ENCODE measurements around the gene RASSF4. TPM values are rescaled to one million over a fixed set of nuclear protein-coding genes. Genes with fewer than 3 reads are reported as not detected.

RASSF4 gene
- total RNA-seq, 1 experiment from 2014 or later = not detected

DNA sequence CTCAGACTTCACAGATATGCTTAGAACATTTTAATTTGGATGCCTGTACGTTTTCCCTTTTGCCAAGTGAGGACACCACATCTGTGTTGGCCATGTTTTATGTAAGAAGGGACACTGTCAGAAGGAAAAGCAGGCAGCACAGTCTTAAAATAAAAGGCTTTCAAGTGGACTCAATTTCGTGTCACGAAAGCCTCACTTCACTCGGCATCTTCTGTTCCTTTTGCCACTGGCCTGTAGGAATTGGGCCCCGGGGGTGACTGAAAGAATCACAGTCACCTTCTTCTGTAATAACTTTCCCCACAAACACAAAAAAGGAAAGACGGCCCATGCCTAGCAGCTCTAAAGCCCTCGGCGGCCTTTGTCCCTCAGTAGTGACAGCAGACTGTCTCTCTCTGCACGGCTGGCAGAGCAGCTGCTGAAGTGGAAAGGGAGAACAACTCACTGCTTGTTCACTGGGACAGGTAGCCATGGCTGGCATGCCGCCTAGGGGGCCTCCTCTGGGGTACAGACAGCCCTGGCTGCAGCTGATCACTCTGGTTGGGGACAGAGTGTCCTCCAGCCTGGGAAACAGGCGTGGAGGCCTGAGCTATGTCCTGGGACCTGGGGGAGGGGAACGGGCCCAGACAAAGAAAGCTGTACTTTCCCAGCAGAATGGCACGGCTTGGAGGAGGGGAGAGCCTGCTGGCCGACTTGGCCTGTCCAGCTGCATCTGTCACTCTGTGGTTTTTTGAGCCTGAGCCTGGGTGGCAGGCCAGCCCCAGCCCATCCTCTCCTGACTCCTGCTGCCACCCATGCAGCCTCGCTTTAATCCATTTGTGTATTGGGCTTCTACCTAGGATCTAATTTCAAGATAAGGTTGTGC, 4.4 kb downstream of the RASSF4 start:
- no TSS peak for BruUV-seq (replicated peaks)
- no peak for DNase-seq (ENCODE audit: unreplicated experiment)
- no peaks in the 10 kb centered on the region for H3K36me3 Mint-ChIP-seq (ENCODE audit: insufficient read depth, unreplicated experiment)

DNA sequence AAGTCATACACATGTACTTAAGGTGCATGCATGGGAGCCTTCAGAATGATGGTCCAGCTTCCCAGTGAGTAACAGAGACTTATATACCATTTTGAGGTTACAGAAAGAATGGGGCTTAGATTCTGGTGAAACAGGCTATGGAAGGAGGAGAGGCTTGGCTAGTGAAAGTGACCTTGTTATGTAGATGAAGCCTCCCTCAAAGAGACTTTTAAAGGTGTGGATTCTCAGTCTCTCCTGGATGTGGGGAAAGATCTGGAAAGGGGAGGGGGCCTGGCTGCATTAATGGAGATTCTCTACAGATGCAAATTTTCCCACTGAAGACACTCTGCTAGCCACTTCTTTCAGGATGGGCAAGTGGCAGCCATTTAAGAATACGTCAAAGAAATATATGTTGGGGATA, 5.5 kb downstream of the RASSF4 start:
- no peaks in the 10 kb centered on the region for H3K9me3 Mint-ChIP-seq (ENCODE audit: unreplicated experiment)
- H3K27ac Mint-ChIP-seq (ENCODE audit: low read depth, unreplicated experiment) = no peak overlapping the region
- peaks cover 18% of the 10 kb centered on the region for H3K4me1 Mint-ChIP-seq (ENCODE audit: insufficient read depth, unreplicated experiment)
- intact Hi-C loops (cut with micrococcal nuclease) = no loop called here
- TF ChIP-seq, protein P1, sequence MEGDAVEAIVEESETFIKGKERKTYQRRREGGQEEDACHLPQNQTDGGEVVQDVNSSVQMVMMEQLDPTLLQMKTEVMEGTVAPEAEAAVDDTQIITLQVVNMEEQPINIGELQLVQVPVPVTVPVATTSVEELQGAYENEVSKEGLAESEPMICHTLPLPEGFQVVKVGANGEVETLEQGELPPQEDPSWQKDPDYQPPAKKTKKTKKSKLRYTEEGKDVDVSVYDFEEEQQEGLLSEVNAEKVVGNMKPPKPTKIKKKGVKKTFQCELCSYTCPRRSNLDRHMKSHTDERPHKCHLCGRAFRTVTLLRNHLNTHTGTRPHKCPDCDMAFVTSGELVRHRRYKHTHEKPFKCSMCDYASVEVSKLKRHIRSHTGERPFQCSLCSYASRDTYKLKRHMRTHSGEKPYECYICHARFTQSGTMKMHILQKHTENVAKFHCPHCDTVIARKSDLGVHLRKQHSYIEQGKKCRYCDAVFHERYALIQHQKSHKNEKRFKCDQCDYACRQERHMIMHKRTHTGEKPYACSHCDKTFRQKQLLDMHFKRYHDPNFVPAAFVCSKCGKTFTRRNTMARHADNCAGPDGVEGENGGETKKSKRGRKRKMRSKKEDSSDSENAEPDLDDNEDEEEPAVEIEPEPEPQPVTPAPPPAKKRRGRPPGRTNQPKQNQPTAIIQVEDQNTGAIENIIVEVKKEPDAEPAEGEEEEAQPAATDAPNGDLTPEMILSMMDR (IDR thresholded peaks at IDR 0.05; ENCODE audit: unreplicated experiment) = no peak
- no peak for DNase-seq (ENCODE audit: unreplicated experiment)
- BruUV-seq (replicated peaks) = no TSS peak
- ChIA-PET CTCF (interaction anchor here (1.0 to 3.4 kb wide), 3 partner anchors 12 to 33 kb away, joined by 4 to 10 read pairs (median 7); partner anchors contain the start of gene DEPP1), POLR2A (no interaction called here)
- no peaks in the 10 kb centered on the region for H3K36me3 Mint-ChIP-seq (ENCODE audit: insufficient read depth, unreplicated experiment)
- H3K27me3 Mint-ChIP-seq (ENCODE audit: insufficient read depth, unreplicated experiment) = no peaks in the 10 kb centered on the region
- no peak overlapping the region for H3K4me3 Mint-ChIP-seq (ENCODE audit: unreplicated experiment)

More for the DNA sequence above, 4.4 kb downstream of the RASSF4 start:
- Mint-ChIP-seq H3K9me3 (ENCODE audit: unreplicated experiment) (no peaks in the 10 kb centered on the region), H3K4me3 (ENCODE audit: unreplicated experiment) (no peak overlapping the region), H3K4me1 (ENCODE audit: insufficient read depth, unreplicated experiment) (peaks cover 18% of the 10 kb centered on the region), H3K27me3 (ENCODE audit: insufficient read depth, unreplicated experiment) (no peaks in the 10 kb centered on the region), H3K27ac (ENCODE audit: low read depth, unreplicated experiment) (peak overlapping the region; percentile 12)
- ChIA-PET POLR2A (interaction anchor here (0.7 kb wide), 1 partner anchor 15 kb away, joined by 3 read pairs; the partner anchor contains the start of gene DEPP1), CTCF (interaction anchor here (0.6 to 1.6 kb wide), 3 partner anchors 10 to 1067 kb away, joined by 3 to 6 read pairs (median 3); no protein-coding TSS in a partner anchor)
- intact Hi-C loops (cut with micrococcal nuclease) = no loop called here
- TF ChIP-seq, protein P1 (IDR thresholded peaks at IDR 0.05; ENCODE audit: unreplicated experiment) = no peak

DNA sequence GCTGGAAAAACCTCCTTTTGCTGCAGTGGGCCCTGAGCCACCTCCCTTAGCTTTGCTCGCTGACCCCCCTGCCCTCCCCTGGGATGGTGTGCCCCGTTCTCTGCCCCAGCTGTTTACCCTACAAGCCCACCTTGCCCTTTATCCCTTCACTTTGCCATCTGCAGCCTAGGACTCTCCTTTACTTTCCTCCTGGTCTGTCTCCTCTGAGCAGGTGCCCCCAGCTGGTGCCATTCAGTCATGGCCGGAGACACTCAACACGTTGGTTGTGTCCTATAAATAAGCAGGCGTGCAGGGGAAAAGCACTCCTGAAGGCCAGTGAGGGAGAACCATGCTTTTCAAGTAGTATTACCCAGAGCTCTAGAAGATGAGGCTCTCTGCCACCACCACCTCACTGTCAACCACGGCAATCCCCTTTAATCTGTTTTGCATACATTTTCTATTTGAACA, 6.1 kb downstream of the RASSF4 start:
- BruUV-seq (replicated peaks) = no TSS peak
- TF ChIP-seq, protein P1 (IDR thresholded peaks at IDR 0.05; ENCODE audit: unreplicated experiment) = no peak
- Mint-ChIP-seq H3K27me3 (ENCODE audit: insufficient read depth, unreplicated experiment) (no peaks in the 10 kb centered on the region), H3K27ac (ENCODE audit: low read depth, unreplicated experiment) (no peak overlapping the region), H3K4me1 (ENCODE audit: insufficient read depth, unreplicated experiment) (peaks cover 18% of the 10 kb centered on the region), H3K4me3 (ENCODE audit: unreplicated experiment) (no peak overlapping the region), H3K36me3 (ENCODE audit: insufficient read depth, unreplicated experiment) (no peaks in the 10 kb centered on the region), H3K9me3 (ENCODE audit: unreplicated experiment) (no peaks in the 10 kb centered on the region)
- CTCF ChIA-PET = interaction anchor here (1.0 to 3.4 kb wide), 3 partner anchors 12 to 33 kb away, joined by 4 to 10 read pairs (median 7); partner anchors contain the start of gene DEPP1
- no peak for DNase-seq (ENCODE audit: unreplicated experiment)
- POLR2A ChIA-PET = no interaction called here
- intact Hi-C loops (cut with micrococcal nuclease) = no loop called here

DNA sequence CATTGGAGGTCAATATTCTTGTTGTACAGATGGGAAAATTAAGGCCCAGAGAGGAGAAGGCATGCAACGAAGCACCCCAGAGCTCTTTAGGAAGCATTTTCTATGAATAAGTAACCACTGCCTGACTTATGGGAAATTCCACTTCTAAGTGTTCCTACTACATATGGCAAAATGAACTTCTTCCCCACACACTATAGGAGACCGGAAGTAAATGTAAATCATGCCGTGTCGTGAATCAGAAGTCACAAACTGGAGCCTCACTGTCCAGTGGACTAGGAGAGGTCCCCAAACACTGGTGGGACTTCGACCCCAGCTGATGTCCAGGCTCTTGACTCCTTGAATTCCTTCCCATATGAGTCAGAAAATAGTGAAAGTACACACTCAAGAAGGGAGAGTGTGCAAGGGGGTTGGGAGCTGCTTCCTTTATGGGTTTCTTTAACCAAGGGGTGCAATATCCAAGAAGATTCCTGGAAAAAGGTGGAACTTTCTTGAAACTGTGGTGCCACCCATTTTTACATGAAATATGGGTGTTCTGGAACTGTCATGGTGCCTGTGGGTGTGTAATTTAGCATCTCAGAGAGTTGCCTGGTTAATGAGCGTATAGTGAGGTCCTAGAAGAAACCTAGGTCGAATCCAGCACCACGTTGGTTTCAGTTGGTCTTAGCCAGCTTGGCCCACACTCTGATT, 6.7 kb downstream of the RASSF4 start:
- DNase-seq (ENCODE audit: unreplicated experiment) = no peak
- peaks cover 18% of the 10 kb centered on the region for H3K4me1 Mint-ChIP-seq (ENCODE audit: insufficient read depth, unreplicated experiment)
- no peak overlapping the region for H3K4me3 Mint-ChIP-seq (ENCODE audit: unreplicated experiment)
- POLR2A ChIA-PET = no interaction called here
- CTCF ChIA-PET = interaction anchor here (0.6 to 3.4 kb wide), 6 partner anchors 9 to 1291 kb away, joined by 3 to 10 read pairs (median 8); partner anchors contain the start of gene DEPP1
- TF ChIP-seq, protein P1 (IDR thresholded peaks at IDR 0.05; ENCODE audit: unreplicated experiment) = no peak
- no peaks in the 10 kb centered on the region for H3K27me3 Mint-ChIP-seq (ENCODE audit: insufficient read depth, unreplicated experiment)
- H3K36me3 Mint-ChIP-seq (ENCODE audit: insufficient read depth, unreplicated experiment) = no peaks in the 10 kb centered on the region
- H3K27ac Mint-ChIP-seq (ENCODE audit: low read depth, unreplicated experiment) = no peak overlapping the region
- intact Hi-C loops (cut with micrococcal nuclease) = no loop called here
- BruUV-seq (replicated peaks) = no TSS peak
- no peaks in the 10 kb centered on the region for H3K9me3 Mint-ChIP-seq (ENCODE audit: unreplicated experiment)
